ENCODE results near the gene PDCD7. TPM values are rescaled to one million over a fixed set of nuclear protein-coding genes. Genes with fewer than 3 reads are reported as not detected.

The PDCD7 gene
- polyA plus RNA-seq, 1 of the 3 experiments (the other 2 are of a cell fraction), result 15.3 TPM

DNA sequence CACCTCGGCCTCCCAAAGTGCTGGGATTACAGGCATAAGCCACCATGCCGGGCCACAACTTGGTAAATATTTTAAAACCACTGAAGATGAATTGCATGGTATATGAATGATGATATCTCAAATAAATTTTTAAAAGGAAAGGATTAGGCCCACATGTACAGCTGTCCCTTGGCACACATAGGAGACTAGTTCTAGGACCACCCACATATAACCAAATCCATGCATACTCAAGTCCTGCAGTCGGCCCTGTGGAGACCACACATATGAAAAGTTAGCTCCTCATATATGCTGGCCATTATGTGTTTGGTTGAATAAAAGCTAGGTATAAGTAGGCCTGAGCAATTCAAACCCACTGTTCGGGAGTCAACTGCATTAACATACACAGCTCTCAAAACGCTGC, 40.9 kb upstream of the PDCD7 start:
- H3K9me3 ChIP-seq, result no peaks in the 10 kb centered on the region
- no peak overlapping the region for H3K4me3 ChIP-seq (ENCODE audit: low read depth in 2 of 2, low read length in 1 of 2)
- TF ChIP-seq, protein P1, sequence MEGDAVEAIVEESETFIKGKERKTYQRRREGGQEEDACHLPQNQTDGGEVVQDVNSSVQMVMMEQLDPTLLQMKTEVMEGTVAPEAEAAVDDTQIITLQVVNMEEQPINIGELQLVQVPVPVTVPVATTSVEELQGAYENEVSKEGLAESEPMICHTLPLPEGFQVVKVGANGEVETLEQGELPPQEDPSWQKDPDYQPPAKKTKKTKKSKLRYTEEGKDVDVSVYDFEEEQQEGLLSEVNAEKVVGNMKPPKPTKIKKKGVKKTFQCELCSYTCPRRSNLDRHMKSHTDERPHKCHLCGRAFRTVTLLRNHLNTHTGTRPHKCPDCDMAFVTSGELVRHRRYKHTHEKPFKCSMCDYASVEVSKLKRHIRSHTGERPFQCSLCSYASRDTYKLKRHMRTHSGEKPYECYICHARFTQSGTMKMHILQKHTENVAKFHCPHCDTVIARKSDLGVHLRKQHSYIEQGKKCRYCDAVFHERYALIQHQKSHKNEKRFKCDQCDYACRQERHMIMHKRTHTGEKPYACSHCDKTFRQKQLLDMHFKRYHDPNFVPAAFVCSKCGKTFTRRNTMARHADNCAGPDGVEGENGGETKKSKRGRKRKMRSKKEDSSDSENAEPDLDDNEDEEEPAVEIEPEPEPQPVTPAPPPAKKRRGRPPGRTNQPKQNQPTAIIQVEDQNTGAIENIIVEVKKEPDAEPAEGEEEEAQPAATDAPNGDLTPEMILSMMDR (IDR thresholded peaks at IDR 0.05), result no peak
- TF ChIP-seq EZH2phosphoT487 (IDR thresholded peaks at IDR 0.05; ENCODE audit: borderline replicate concordance, low read depth) (no peak), RXRA (IDR thresholded peaks at IDR 0.05; ENCODE audit: borderline replicate concordance, low read depth) (no peak), RCOR1 (IDR thresholded peaks at IDR 0.05; ENCODE audit: low read length) (no peak), GATA2 (CRISPR knock-in tag; IDR thresholded peaks at IDR 0.05) (no peak), RFX5 (IDR thresholded peaks at IDR 0.05; ENCODE audit: low read length) (no peak), NFIC (IDR thresholded peaks at IDR 0.05; ENCODE audit: borderline replicate concordance) (no peak), TEAD4 (IDR thresholded peaks at IDR 0.05; ENCODE audit: borderline replicate concordance, insufficient read depth) (no peak), CHD2 (IDR thresholded peaks at IDR 0.05; ENCODE audit: low read length, partially characterized antibody) (no peak), TAF1 (IDR thresholded peaks at IDR 0.05; ENCODE audit: borderline replicate concordance, low read depth, low read length) (no peak), RAD21 (IDR thresholded peaks at IDR 0.05; ENCODE audit: low read length) (no peak), MXI1 (IDR thresholded peaks at IDR 0.05; ENCODE audit: low read depth, low read length) (no peak), NRF1 (IDR thresholded peaks at IDR 0.05; ENCODE audit: low read depth, low read length) (no peak), GABPA (IDR thresholded peaks at IDR 0.05; ENCODE audit: low read depth) (no peak), SMC3 (IDR thresholded peaks at IDR 0.05; ENCODE audit: low read depth, low read length) (no peak)
- TF ChIP-seq, protein P2, sequence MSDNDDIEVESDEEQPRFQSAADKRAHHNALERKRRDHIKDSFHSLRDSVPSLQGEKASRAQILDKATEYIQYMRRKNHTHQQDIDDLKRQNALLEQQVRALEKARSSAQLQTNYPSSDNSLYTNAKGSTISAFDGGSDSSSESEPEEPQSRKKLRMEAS (IDR thresholded peaks at IDR 0.05; ENCODE audit: low read depth), result no peak
- TF ChIP-seq, protein P3, sequence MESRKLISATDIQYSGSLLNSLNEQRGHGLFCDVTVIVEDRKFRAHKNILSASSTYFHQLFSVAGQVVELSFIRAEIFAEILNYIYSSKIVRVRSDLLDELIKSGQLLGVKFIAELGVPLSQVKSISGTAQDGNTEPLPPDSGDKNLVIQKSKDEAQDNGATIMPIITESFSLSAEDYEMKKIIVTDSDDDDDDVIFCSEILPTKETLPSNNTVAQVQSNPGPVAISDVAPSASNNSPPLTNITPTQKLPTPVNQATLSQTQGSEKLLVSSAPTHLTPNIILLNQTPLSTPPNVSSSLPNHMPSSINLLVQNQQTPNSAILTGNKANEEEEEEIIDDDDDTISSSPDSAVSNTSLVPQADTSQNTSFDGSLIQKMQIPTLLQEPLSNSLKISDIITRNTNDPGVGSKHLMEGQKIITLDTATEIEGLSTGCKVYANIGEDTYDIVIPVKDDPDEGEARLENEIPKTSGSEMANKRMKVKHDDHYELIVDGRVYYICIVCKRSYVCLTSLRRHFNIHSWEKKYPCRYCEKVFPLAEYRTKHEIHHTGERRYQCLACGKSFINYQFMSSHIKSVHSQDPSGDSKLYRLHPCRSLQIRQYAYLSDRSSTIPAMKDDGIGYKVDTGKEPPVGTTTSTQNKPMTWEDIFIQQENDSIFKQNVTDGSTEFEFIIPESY (IDR thresholded peaks at IDR 0.05; ENCODE audit: borderline replicate concordance, low read depth), result no peak
- H2AFZ ChIP-seq (ENCODE audit: low read depth), result no peak overlapping the region
- POLR2A ChIA-PET, result interaction anchor here (1.1 kb wide), 1 partner anchor 11 kb away, joined by 3 read pairs; no protein-coding TSS in a partner anchor
- H3K4me2 ChIP-seq, result no peak overlapping the region
- H3K9ac ChIP-seq, result no peak overlapping the region
- 0 out of 2 replicates have a peak, but pooled peaks cover 1% of the 10 kb centered on the region for H4K20me1 ChIP-seq (ENCODE audit: insufficient read depth)
- no peak overlapping the region for H3K27ac ChIP-seq (ENCODE audit: low read depth in 2 of 2, low read length in 1 of 2)
- H3K79me2 ChIP-seq (ENCODE audit: insufficient read depth), result peaks cover 78% of the 10 kb centered on the region
- H3K27me3 ChIP-seq (ENCODE audit: insufficient read depth), result no peaks in the 10 kb centered on the region
- H3F3A ChIP-seq (replicated peaks; ENCODE audit: insufficient read depth), result no peaks in the 10 kb centered on the region
- peaks cover 29 to 71% of the 10 kb centered on the region in 2 experiments for H3K36me3 ChIP-seq (replicated peaks in 1 of 2; ENCODE audit: control insufficient read depth in 1 of 2, insufficient read depth in 2 of 2, low read length in 1 of 2)
- DNase-seq, result no peak
- no peaks in the 10 kb centered on the region for H3K4me1 ChIP-seq (ENCODE audit: control insufficient read depth in 1 of 2, insufficient read depth in 2 of 2, low read depth in 1 of 2, low read length in 1 of 2)
- WGBS (ENCODE audit: low lambda C conversion rate), result 93% methylated on average over 5 of the region's 5 CpGs
- no peaks in the 10 kb centered on the region for H3K9me2 ChIP-seq
- CTCF ChIA-PET, result no interaction called here
